Breast epithelium (tissue), 4 donors: Measurements from ENCODE around the gene UBE2K. TPM values are rescaled to one million over a fixed set of nuclear protein-coding genes. Genes with fewer than 3 reads are reported as not detected.

ENCODE experiments used
- DNase-seq, 2 donors: peaks; one replicate each; pipeline ENCODE4 v3.0.0-alpha.2; 2019; ENCODE audit warnings: low spot score in 2 of 2
- H3K27ac ChIP-seq, 2 donors: fragments of 200-600 bp; sonication (generic) in 1 of 2; one replicate each; pipeline ENCODE4 v1.5.1; 2016 to 2019; ENCODE audit warnings: mild to moderate bottlenecking in 1 of 2
- H3K27me3 ChIP-seq, 2 donors: fragments of 200-600 bp; sonication (generic) in 1 of 2; one replicate each; pipeline versions ENCODE4 v1.5.1 to v1.6.0; 2017 to 2019; ENCODE audit warnings: control low read depth in 1 of 2, mild to moderate bottlenecking in 1 of 2
- H3K36me3 ChIP-seq: fragments of 200-600 bp; one replicate; pipeline ENCODE4 v1.5.1; 2019
- H3K4me1 ChIP-seq, 2 donors: fragments of 200-600 bp; sonication (generic); one replicate each; pipeline ENCODE4 v1.5.1; 2016 to 2019; ENCODE audit warnings: control low read depth in 1 of 2
- H3K4me3 ChIP-seq, 3 donors: fragments of 200-600 bp; sonication (generic); 1 replicate in 2 of 3; 2 replicates in 1 of 3; pipeline ENCODE4 v1.5.1; 2016 to 2019; ENCODE audit warnings: mild to moderate bottlenecking in 3 of 3, moderate library complexity in 2 of 3
- H3K9me3 ChIP-seq, 2 donors: fragments of 200-600 bp; sonication (generic) in 1 of 2; one replicate each; pipeline ENCODE4 v1.5.1; 2016 to 2019; ENCODE audit warnings: control low read depth in 1 of 2
- CTCF ChIP-seq, 3 donors: fragments of 450-650 bp; IDR thresholded peaks; one replicate each; pipeline ENCODE4 v1.5.1; 2016 to 2017; ENCODE audit warnings: antibody characterized with exemption in 3 of 3, mild to moderate bottlenecking in 3 of 3, moderate library complexity in 3 of 3
- POLR2A ChIP-seq: fragments of 450-650 bp; IDR thresholded peaks from one replicate; pipeline ENCODE4 v1.6.1; 2016; ENCODE audit warnings: antibody characterized with exemption, mild to moderate bottlenecking, moderate library complexity
- POLR2AphosphoS5 ChIP-seq, 3 donors: sonication (generic); formaldehyde crosslinking; IDR thresholded peaks; one replicate each; pipeline ENCODE4 v1.6.1; 2017; ENCODE audit warnings: antibody characterized with exemption in 3 of 3
- intact Hi-C: fragments of 100-400 bp; cut with DNase I; formaldehyde crosslinking; loops from one replicate; pipeline ENCODE4 v1.15.1; 2023; ENCODE audit warnings: low total_unique reads
- total RNA-seq, 3 donors: library from RNA; depleted of rRNA; stranded (reverse); fragments of >200 nt; gene quantifications; one replicate each; pipeline ENCODE4 v1.1.0, GENCODE V29; 2016

Gene UBE2K
- total RNA-seq, 3 donors from 2014 or later, result 28.5 to 31.0 (median 29.9) TPM

DNA sequence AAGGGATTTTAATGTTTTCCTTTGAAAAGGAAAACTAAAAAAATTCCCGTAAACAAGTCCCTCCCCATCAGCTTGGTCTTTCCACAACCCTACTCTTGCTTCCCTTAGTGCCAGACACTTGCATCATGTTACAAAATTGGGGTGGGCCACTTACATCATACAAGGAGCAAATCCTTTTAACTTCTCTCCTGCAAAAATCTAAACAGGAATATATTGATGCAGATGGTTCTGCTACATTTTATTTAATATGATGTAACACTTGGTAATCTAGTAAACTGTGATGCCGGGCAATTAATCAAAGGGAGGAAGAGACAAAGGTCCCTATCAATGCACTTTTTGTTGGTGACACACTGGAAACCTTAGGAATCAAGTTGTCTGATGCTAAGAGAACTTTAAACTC is 125.3 kb downstream of the UBE2K start:
- Histone ChIP-seq H3K27ac (no peak overlapping the region), H3K4me1 (no peaks in the 10 kb centered on the region), H3K27me3 (no peaks in the 10 kb centered on the region), H3K4me3 (no peak overlapping the region), H3K9me3 (no peaks in the 10 kb centered on the region), H3K36me3 (peaks cover 3% of the 10 kb centered on the region)
- no peak for DNase-seq
- TF ChIP-seq POLR2AphosphoS5 (IDR thresholded peaks at IDR 0.05), result no peak
- intact Hi-C loops, result no loop called here

DNA sequence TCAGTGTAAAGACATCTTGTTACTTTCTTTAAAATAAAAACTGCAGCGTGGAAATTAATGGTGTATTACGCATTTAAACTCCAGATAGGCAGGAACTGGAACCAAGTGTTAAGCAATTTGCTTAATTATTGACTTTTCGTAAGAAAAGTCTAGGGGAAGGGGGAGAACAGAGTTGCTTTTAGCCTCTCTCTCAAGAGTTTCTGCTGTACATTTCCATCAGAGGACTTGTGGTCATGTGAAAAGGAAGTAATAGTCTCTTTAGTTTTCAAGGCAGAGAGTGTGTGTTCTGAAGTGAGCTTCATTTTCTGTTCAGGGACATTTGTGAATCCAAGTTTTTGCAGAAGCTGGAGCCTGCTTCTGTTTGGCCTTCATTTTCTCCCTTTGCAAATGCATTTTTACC is 127.2 kb downstream of the UBE2K start:
- H3K9me3 ChIP-seq, result no peaks in the 10 kb centered on the region
- DNase-seq, result no peak
- no peak overlapping the region for H3K4me3 ChIP-seq
- H3K27me3 ChIP-seq, result no peaks in the 10 kb centered on the region
- intact Hi-C loops, result no loop called here
- TF ChIP-seq POLR2A, result no peak
- TF ChIP-seq POLR2AphosphoS5 (IDR thresholded peaks at IDR 0.05), result no peak
- no peak for TF ChIP-seq CTCF (IDR thresholded peaks at IDR 0.05)
- H3K36me3 ChIP-seq, result peaks cover 7% of the 10 kb centered on the region
- H3K4me1 ChIP-seq, result no peaks in the 10 kb centered on the region
- no peak overlapping the region for H3K27ac ChIP-seq

GRCh38 chr4:39825741-39826231 is 127.8 kb downstream of the UBE2K start:
- TF ChIP-seq POLR2AphosphoS5 (IDR thresholded peaks at IDR 0.05) (no peak), CTCF (IDR thresholded peaks at IDR 0.05) (no peak), POLR2A (no peak)
- Histone ChIP-seq H3K27me3 (no peaks in the 10 kb centered on the region), H3K4me1 (no peaks in the 10 kb centered on the region), H3K4me3 (no peak overlapping the region), H3K9me3 (no peaks in the 10 kb centered on the region), H3K27ac (no peak overlapping the region), H3K36me3 (peaks cover 7% of the 10 kb centered on the region)
- intact Hi-C loops, result no loop called here
- no peak for DNase-seq

Other genes with a start within 250 kb of the UBE2K start
- 1,000 to 10,000 TPM; 3,854 to 5,890 (median 5,583) TPM for gene RPL9, start 239.2 kb upstream of the UBE2K start, total RNA-seq
- gene LIAS, start 239.1 kb upstream of the UBE2K start, total RNA-seq, result 10 to 100 TPM; 10.6 to 17.9 (median 13.1) TPM
- gene UGDH, start 170.7 kb upstream of the UBE2K start, total RNA-seq, result 100 to 1,000 TPM in 1 of 3 donors, 10 to 100 TPM in 2; 68.3 to 134 (median 74.9) TPM
- 10 to 100 TPM; 38.7 to 71.0 (median 43.6) TPM for gene SMIM14, start 59.3 kb upstream of the UBE2K start, total RNA-seq